Heart right ventricle (tissue), 16 donors: ENCODE results near the gene OR2T11. TPM values are rescaled to one million over a fixed set of nuclear protein-coding genes. Genes with fewer than 3 reads are reported as not detected.

Experiments used
- ATAC-seq, 8 donors: fragments of 200-7000 bp; cut with Tn5 transposase; one replicate each; pipeline ENCODE4 v1.9.1; 2020; ENCODE audit warnings: mild to moderate bottlenecking in 8 of 8, moderate library complexity in 8 of 8, moderate number of reproducible peaks in 1 of 8
- DNase-seq, 2 donors: peaks; one replicate each; pipeline ENCODE4 v3.0.0-alpha.2; 2020
- H3K27ac ChIP-seq, 10 donors: fragments of 200-600 bp; sonication (generic) in 2 of 10; one replicate each; pipeline versions ENCODE4 v1.5.0 to v1.8.0; 2020 to 2022; ENCODE audit warnings: mild to moderate bottlenecking in 3 of 10
- H3K27me3 ChIP-seq, 7 donors: fragments of 200-600 bp; one replicate each; pipeline ENCODE4 v1.8.0; 2021 to 2022; ENCODE audit warnings: mild to moderate bottlenecking in 2 of 7
- H3K36me3 ChIP-seq, 9 donors: fragments of 200-600 bp; sonication (generic) in 1 of 9; one replicate each; pipeline versions ENCODE4 v1.5.0 to v1.8.0; 2020 to 2022; ENCODE audit warnings: mild to moderate bottlenecking in 2 of 9
- H3K4me1 ChIP-seq, 9 donors: fragments of 200-600 bp; sonication (generic) in 1 of 9; one replicate each; pipeline versions ENCODE4 v1.5.0 to v1.8.0; 2020 to 2022; ENCODE audit warnings: mild to moderate bottlenecking in 4 of 9
- H3K4me3 ChIP-seq, 10 donors: fragments of 200-600 bp; sonication (generic) in 2 of 10; one replicate each; pipeline versions ENCODE4 v1.5.0 to v1.8.0; 2020 to 2022; ENCODE audit warnings: mild to moderate bottlenecking in 7 of 10, moderate library complexity in 2 of 10
- H3K9me3 ChIP-seq, 11 donors: fragments of 200-600 bp in 10 of 11; sonication (generic) in 2 of 11; one replicate each; pipeline versions ENCODE4 v1.5.0 to v1.8.0; 2013 to 2022; ENCODE audit warnings: mild to moderate bottlenecking in 2 of 11, control low read depth in 1 of 11, moderate library complexity in 1 of 11
- CTCF ChIP-seq, 9 donors: fragments of 200-600 bp; sonication (generic) in 2 of 9; IDR thresholded peaks; one replicate each; pipeline versions ENCODE4 v1.5.0 to v1.8.0; 2021 to 2022; ENCODE audit warnings: antibody characterized with exemption in 9 of 9, mild to moderate bottlenecking in 5 of 9, moderate library complexity in 1 of 9
- WGBS, 2 donors: extraction: QIAGEN DNeasy Blood & Tissue Kit; methylation state at CpG; one replicate each; pipeline ENCODE4 v1.1.7; 2013; ENCODE audit warnings: inconsistent platforms in 1 of 2; 5-methylcytosine and 5-hydroxymethylcytosine counted together
- intact Hi-C, 10 donors: fragments of 100-400 bp; cut with DNase I; formaldehyde crosslinking; loops; one replicate each; pipeline versions ENCODE4 v1.11.1 to v1.14.2; 2022
- polyA plus RNA-seq, 2 donors: library from polyadenylated mRNA; stranded (reverse); fragments of 200-250 nt; gene quantifications; one replicate each; pipeline ENCODE4 v1.2.3, GENCODE V29; 2013
- total RNA-seq, 10 donors: library from RNA; stranded (reverse); fragmentation: NEBNext Ultra II Directional in 3 of 10; extraction: Animal tissue kit (Norgen Biotek cat#: 25700) in 3 of 10; gene quantifications; one replicate each; pipeline versions ENCODE4 v1.2.1 to v1.2.4, GENCODE V29; 2021 to 2023
- donor health status: Arrhythmogenic right ventricular cardiomyopathy.
- donor health status: ischemic (EF 13 %, LVEDD 7.1; RV severe dilation, severe dysfunction).
- donor health status: healthy with polysubstance abuse.
- donor health status: DM: no; HTN: yes; CAD: no.
- donor health status: DM: no; HTN: no; CAD: no.
- donor health status: ischemic (EF 25% LVEDD 6.9; RV normal size, moderate dysfunction).
- donor health status: ischemic (EF 25% LVEDD 5.7; RV mildly dilated, moderate dysfunction).
- donor health status: healthy.
- donor health status: DM: yes; HTN: yes; CAD: no.
- donor health status: Ischemic cardiomyopathy.
- donor health status: ischemic (EF 35%, LVEDD 5.7; RV mildly dilated, moderate dysfunction).
- donor health status: nonischemic (EF 11% LVEDD 7.7; RV severe dilation, severe dysfunction).
- donor health status: DM: yes; HTN: yes; CAD: no.
- donor health status: PGD.
- donor health status: ischemic (EF 29% LVEDD 5.4; RV normal size, mild dysfunction).
- donor health status: nonischemic (EF 23%, LVEDD 6.1; RV moderate dilation, normal function).

OR2T11 gene
- total and polyA plus RNA-seq, 12 donors, result not detected

- Histone ChIP-seq H3K9me3 (no peaks in the 10 kb centered on the region), H3K36me3 (no peaks in the 10 kb centered on the region), H3K27me3 (peaks cover 0 to 6% (median 0%) of the 10 kb centered on the region in 7 donors), H3K4me1 (no peaks in the 10 kb centered on the region), H3K4me3 (no peak overlapping the region), H3K27ac (no peak overlapping the region)
- intact Hi-C loops, result loop anchor here in 6 of 10 donors (2.0 to 5.0 kb wide), 2 partner anchors 185 to 186 kb away; no protein-coding TSS in a partner anchor
- ATAC-seq, result no peak
- no peak for TF ChIP-seq CTCF (IDR thresholded peaks at IDR 0.05)
- WGBS, 2 donors, result 66 to 75% methylated on average over 7 of the region's 7 CpGs
- no peak for DNase-seq
These were observed 13.1 kb downstream of the OR2T11 start for GRCh38 chr1:248621770-248622169.

DNA sequence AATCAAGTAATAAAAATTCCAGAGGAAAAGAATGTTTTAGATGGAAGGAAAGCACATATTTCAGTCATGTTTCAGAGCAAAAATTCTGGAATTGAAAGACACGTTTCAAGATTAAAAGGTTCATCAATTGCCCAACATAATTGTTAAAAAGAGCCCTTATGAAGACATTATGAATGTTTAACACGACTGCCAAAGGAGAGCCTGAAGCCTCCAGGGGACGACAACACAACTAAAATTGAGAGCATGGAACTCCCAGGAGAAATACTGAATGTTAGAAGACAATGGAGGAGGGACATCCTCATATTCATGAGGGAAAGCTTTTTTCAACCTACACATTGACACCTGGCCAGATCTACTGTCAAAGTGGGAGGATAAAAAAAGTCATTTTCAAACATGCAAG, 16.0 kb downstream of the OR2T11 start:
- H3K9me3 ChIP-seq, result no peaks in the 10 kb centered on the region
- no peak for ATAC-seq
- H3K27me3 ChIP-seq, result peaks cover 0 to 6% (median 0%) of the 10 kb centered on the region in 7 donors
- intact Hi-C loops, result loop anchor here in 2 of 10 donors (5.0 kb wide), 1 partner anchor 188 kb away; no protein-coding TSS in a partner anchor
- no peaks in the 10 kb centered on the region for H3K4me1 ChIP-seq
- H3K4me3 ChIP-seq, result no peak overlapping the region
- WGBS, 2 donors, result 3 to 12% methylated on average over 3 of the region's 3 CpGs
- peak in 1 of 2 donors; percentile 45 for DNase-seq
- H3K27ac ChIP-seq, result no peak overlapping the region
- H3K36me3 ChIP-seq, result no peaks in the 10 kb centered on the region
- peak in 7 of 9 donors; percentile 26 to 66 (median 45) for TF ChIP-seq CTCF (IDR thresholded peaks at IDR 0.05)

GRCh38 chr1:248618119-248618518, 16.8 kb downstream of the OR2T11 start:
- Histone ChIP-seq H3K27me3 (peaks cover 0 to 4% (median 0%) of the 10 kb centered on the region in 7 donors), H3K4me1 (no peaks in the 10 kb centered on the region), H3K4me3 (no peak overlapping the region), H3K36me3 (no peaks in the 10 kb centered on the region), H3K9me3 (no peaks in the 10 kb centered on the region), H3K27ac (no peak overlapping the region)
- TF ChIP-seq CTCF (IDR thresholded peaks at IDR 0.05), result no peak
- intact Hi-C loops, result loop anchor here in 2 of 10 donors (5.0 kb wide), 1 partner anchor 189 kb away; no protein-coding TSS in a partner anchor
- no peak for DNase-seq
- 69 to 77% methylated on average over 7 of the region's 7 CpGs for WGBS, 2 donors
- no peak for ATAC-seq

DNA sequence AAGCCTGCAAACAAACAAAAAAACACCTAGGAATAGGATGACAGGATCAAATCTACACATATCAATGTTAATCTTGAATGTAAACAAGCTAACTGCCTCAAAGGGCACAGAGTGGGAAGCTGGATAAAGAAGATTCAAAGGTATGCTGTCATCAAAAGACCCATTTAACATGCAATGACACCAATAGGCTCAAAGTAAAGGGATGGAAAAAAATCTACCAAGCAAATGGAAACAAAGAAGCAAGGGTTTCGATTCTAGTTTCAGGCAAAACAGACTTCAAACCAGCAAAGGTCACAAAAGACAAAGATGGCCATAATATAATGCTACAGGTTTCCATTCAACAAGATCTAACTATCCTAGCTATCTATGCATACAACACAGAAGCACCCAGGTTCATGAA, 21.1 kb downstream of the OR2T11 start:
- no peaks in the 10 kb centered on the region for H3K36me3 ChIP-seq
- peaks cover 0 to 10% (median 0%) of the 10 kb centered on the region in 7 donors for H3K27me3 ChIP-seq
- TF ChIP-seq CTCF (IDR thresholded peaks at IDR 0.05), result no peak
- no peaks in the 10 kb centered on the region for H3K4me1 ChIP-seq
- DNase-seq (no peak), ATAC-seq (no peak)
- H3K9me3 ChIP-seq, result no peaks in the 10 kb centered on the region
- intact Hi-C loops, result no loop called here
- 56 to 75% methylated on average over 1 of the region's 1 CpG for WGBS, 2 donors
- no peak overlapping the region for H3K4me3 ChIP-seq
- H3K27ac ChIP-seq, result no peak overlapping the region
